Measurements from ENCODE around the gene KCTD15.

GRCh38 chr19:33763633-33764371 is 32.9 kb upstream of the KCTD15 start:
- TF ChIP-seq YY1 (IDR thresholded peaks at IDR 0.05), result no peak
- TF ChIP-seq MAX (IDR thresholded peaks at IDR 0.05), result no peak
- TF ChIP-seq, protein P1, sequence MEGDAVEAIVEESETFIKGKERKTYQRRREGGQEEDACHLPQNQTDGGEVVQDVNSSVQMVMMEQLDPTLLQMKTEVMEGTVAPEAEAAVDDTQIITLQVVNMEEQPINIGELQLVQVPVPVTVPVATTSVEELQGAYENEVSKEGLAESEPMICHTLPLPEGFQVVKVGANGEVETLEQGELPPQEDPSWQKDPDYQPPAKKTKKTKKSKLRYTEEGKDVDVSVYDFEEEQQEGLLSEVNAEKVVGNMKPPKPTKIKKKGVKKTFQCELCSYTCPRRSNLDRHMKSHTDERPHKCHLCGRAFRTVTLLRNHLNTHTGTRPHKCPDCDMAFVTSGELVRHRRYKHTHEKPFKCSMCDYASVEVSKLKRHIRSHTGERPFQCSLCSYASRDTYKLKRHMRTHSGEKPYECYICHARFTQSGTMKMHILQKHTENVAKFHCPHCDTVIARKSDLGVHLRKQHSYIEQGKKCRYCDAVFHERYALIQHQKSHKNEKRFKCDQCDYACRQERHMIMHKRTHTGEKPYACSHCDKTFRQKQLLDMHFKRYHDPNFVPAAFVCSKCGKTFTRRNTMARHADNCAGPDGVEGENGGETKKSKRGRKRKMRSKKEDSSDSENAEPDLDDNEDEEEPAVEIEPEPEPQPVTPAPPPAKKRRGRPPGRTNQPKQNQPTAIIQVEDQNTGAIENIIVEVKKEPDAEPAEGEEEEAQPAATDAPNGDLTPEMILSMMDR (IDR thresholded peaks at IDR 0.05; ENCODE audit: low read depth, low read length, missing input control), result no peak
- no peak for TF ChIP-seq RXRA (IDR thresholded peaks at IDR 0.05)
- no peak for TF ChIP-seq TAF1 (conservative IDR thresholded peaks at IDR 0.05)
- TF ChIP-seq HNF4A (conservative IDR thresholded peaks at IDR 0.05), result no peak
- TF ChIP-seq RAD21 (IDR thresholded peaks at IDR 0.05), result no peak
- TF ChIP-seq, protein P2, sequence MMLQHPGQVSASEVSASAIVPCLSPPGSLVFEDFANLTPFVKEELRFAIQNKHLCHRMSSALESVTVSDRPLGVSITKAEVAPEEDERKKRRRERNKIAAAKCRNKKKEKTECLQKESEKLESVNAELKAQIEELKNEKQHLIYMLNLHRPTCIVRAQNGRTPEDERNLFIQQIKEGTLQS (IDR thresholded peaks at IDR 0.05), result no peak
- no peak for TF ChIP-seq ZBTB33 (IDR thresholded peaks at IDR 0.05)
